SK-N-SH (cell line): ENCODE measurements around the gene ZSCAN22. TPM values are rescaled to one million over a fixed set of nuclear protein-coding genes. Genes with fewer than 3 reads are reported as not detected.

ENCODE experiments used
- CTCF ChIA-PET: fragments of 300-600, 350-600 bp; formaldehyde crosslinking; extraction: SDS; loops from one replicate; lab custom pipeline; 2021; lab: Yijun Ruan, JAX
- POLR2A ChIA-PET: fragments of 350-600 bp; sonication (Branson Sonifier 250); formaldehyde crosslinking; extraction: SDS; loops from one replicate; lab custom pipeline; 2020; ENCODE audit warnings: antibody characterized with exemption, inconsistent platforms; lab: Yijun Ruan, JAX
- DNase-seq: peaks from one replicate; pipeline ENCODE4 v3.0.0; 2012
- H2AFZ ChIP-seq: fragments of 200-600 bp; sonication (generic); 2 replicates; pipeline ENCODE4 v1.8.1; 2016; ENCODE audit warnings: antibody characterized with exemption, mild to moderate bottlenecking, low read depth
- H3F3A ChIP-seq: fragments of 200-600 bp; sonication (generic); replicated peaks from 2 replicates; pipeline ENCODE3; 2016; ENCODE audit warnings: antibody characterized with exemption, mild to moderate bottlenecking; ENCODE audit not compliant: insufficient read depth
- H3K27ac ChIP-seq, 2 experiments: fragments of 200-500 bp in 1 of 2; fragments of 200-600 bp in 1 of 2; sonication (Bioruptor generic) in 1 of 2; sonication (generic), shearing (Covaris generic) in 1 of 2; 2 replicates each; pipeline versions ENCODE4 v1.5.1 to v1.6.1; 2014 to 2016; ENCODE audit warnings: low read depth in 2 of 2, inconsistent platforms in 1 of 2, low read length in 1 of 2, mild to moderate bottlenecking in 1 of 2, mixed read lengths in 1 of 2
- H3K27me3 ChIP-seq: fragments of 200-600 bp; sonication (generic), shearing (Covaris generic); 2 replicates; pipeline ENCODE4 v1.6.1; 2016; ENCODE audit warnings: mixed run types; ENCODE audit not compliant: insufficient read depth
- H3K36me3 ChIP-seq, 2 experiments: fragments of 200-500 bp in 1 of 2; fragments of 200-600 bp in 1 of 2; sonication (Bioruptor generic) in 1 of 2; sonication (generic) in 1 of 2; replicated peaks in 1 of 2; 2 replicates each; pipeline versions ENCODE3 to v1.5.1; 2014 to 2016; ENCODE audit warnings: low read length in 1 of 2, mild to moderate bottlenecking in 1 of 2; ENCODE audit not compliant: insufficient read depth in 2 of 2, control insufficient read depth in 1 of 2
- H3K4me1 ChIP-seq, 2 experiments: fragments of 200-500 bp in 1 of 2; fragments of 200-600 bp in 1 of 2; sonication (Bioruptor generic) in 1 of 2; sonication (generic), shearing (Covaris generic) in 1 of 2; 2 replicates each; pipeline versions ENCODE4 v1.5.1 to v1.6.1; 2014 to 2016; ENCODE audit warnings: low read depth in 1 of 2, low read length in 1 of 2, mixed run types in 1 of 2; ENCODE audit not compliant: insufficient read depth in 2 of 2, control insufficient read depth in 1 of 2
- H3K4me2 ChIP-seq: fragments of 200-600 bp; sonication (generic), shearing (Covaris generic); 2 replicates; pipeline ENCODE4 v1.6.1; 2017; ENCODE audit warnings: mixed run types
- H3K4me3 ChIP-seq, 2 experiments: fragments of 200-500 bp in 1 of 2; fragments of 200-600 bp in 1 of 2; sonication (Bioruptor generic) in 1 of 2; sonication (generic), shearing (Covaris generic) in 1 of 2; 2 replicates each; pipeline versions ENCODE4 v1.5.1 to v1.8.1; 2014 to 2016; ENCODE audit warnings: low read depth in 2 of 2, inconsistent platforms in 1 of 2, low read length in 1 of 2, mild to moderate bottlenecking in 1 of 2, mixed read lengths in 1 of 2, moderate library complexity in 1 of 2
- H3K79me2 ChIP-seq: fragments of 200-600 bp; sonication (generic); 2 replicates; pipeline ENCODE4 v1.8.1; 2017; ENCODE audit warnings: mild to moderate bottlenecking; ENCODE audit not compliant: insufficient read depth
- H3K9ac ChIP-seq: fragments of 200-600 bp; sonication (generic); 2 replicates; pipeline ENCODE4 v1.6.1; 2017; ENCODE audit warnings: mixed run types
- H3K9me2 ChIP-seq: fragments of 200-600 bp; sonication (generic); 2 replicates; pipeline ENCODE4 v1.6.1; 2017; ENCODE audit warnings: mixed run types
- H3K9me3 ChIP-seq: fragments of 200-600 bp; sonication (generic); 2 replicates; pipeline ENCODE4 v1.6.1; 2017; ENCODE audit warnings: mixed run types, mild to moderate bottlenecking, moderate library complexity
- H4K20me1 ChIP-seq: fragments of 200-600 bp; sonication (generic); 2 replicates; pipeline ENCODE4 v1.6.1; 2017; ENCODE audit warnings: mild to moderate bottlenecking, mixed run types; ENCODE audit not compliant: insufficient read depth
- FOSL2 ChIP-seq: IDR thresholded peaks from 2 replicates; pipeline ENCODE4 v1.4.0; 2012; ENCODE audit warnings: low read depth, mild to moderate bottlenecking, moderate library complexity, borderline replicate concordance
- MEF2A ChIP-seq: IDR thresholded peaks from 2 replicates; pipeline ENCODE4 v1.4.0; 2012; ENCODE audit warnings: low read depth, borderline replicate concordance
- NFIC ChIP-seq: IDR thresholded peaks from 2 replicates; pipeline ENCODE4 v1.4.0; 2012; ENCODE audit warnings: borderline replicate concordance
- RAD21 ChIP-seq: IDR thresholded peaks from 2 replicates; pipeline ENCODE4 v1.6.1; 2012; ENCODE audit warnings: mild to moderate bottlenecking, low read length
- RFX5 ChIP-seq: IDR thresholded peaks from 2 replicates; pipeline ENCODE4 v1.6.1; 2012; ENCODE audit warnings: mild to moderate bottlenecking, improper control_type of control experiment, low read length
- SIN3A ChIP-seq: IDR thresholded peaks from 2 replicates; pipeline ENCODE4 v1.6.1; 2012; ENCODE audit warnings: low read depth, mild to moderate bottlenecking, low read length, moderate library complexity, borderline replicate concordance
- TEAD4 ChIP-seq: IDR thresholded peaks from 2 replicates; pipeline ENCODE4 v1.4.0; 2012; ENCODE audit warnings: mild to moderate bottlenecking, borderline replicate concordance; ENCODE audit not compliant: insufficient read depth
- WGBS: methylation state at CpG from one replicate; pipeline ENCODE4 v1.1.6; 2017; ENCODE audit warnings: low lambda C conversion rate; 5-methylcytosine and 5-hydroxymethylcytosine counted together
- polyA plus RNA-seq, 3 experiments: library from polyadenylated mRNA; depleted of rRNA; stranded (reverse); fragments of >200 nt; gene quantifications; 2 replicates each; pipeline ENCODE4 v1.2.3, GENCODE V29; 2012
- TF ChIP-seq, protein P1 (sequence below): fragments of 150-350 bp; IDR thresholded peaks from 2 replicates; pipeline ENCODE4 v1.6.1; 2017; ENCODE audit warnings: antibody characterized with exemption, low read length, low read depth, borderline replicate concordance
- TF ChIP-seq, protein P2 (sequence below): IDR thresholded peaks from 2 replicates; pipeline ENCODE4 v1.6.1; 2012; ENCODE audit warnings: mild to moderate bottlenecking, low read depth, low read length, moderate library complexity

ZSCAN22 gene
- polyA plus RNA-seq, 1 of the 3 experiments (the other 2 are of a cell fraction) = 2.3 TPM

DNA sequence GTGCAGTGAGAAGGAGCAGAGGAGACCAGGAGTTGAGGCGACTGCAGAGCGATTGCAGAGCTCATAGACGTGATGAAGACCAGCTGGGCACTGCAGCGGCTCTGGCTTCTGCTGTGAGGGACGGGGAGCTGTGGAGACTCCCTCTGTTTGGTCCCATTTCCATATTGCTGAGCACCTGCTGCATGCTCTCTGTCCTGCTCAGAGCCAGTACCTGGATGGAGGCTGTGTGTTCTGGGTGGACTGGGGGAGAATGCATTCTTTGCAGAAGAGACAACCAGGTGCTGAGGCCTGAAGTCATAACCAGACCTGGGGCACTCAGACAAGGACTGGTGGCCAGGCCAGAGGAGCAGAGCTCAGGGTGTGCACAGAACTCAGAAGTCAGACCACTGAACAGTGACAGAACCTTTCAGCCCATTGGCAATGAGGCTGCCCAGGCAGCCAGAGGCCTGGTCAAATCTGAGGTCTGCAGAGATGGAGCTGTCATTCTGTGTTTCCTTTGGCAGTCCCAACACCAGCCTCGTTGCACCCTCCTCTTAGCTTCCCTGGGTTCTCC lies 27.8 kb downstream of the ZSCAN22 start:
- peaks cover 2% of the 10 kb centered on the region in 2 experiments for H3K36me3 ChIP-seq
- DNase-seq = no peak
- H3K4me1 ChIP-seq = no peaks in the 10 kb centered on the region
- H3K4me2 ChIP-seq = no peak overlapping the region
- peaks cover 11% of the 10 kb centered on the region for H3K79me2 ChIP-seq
- no peak overlapping the region for H3K9ac ChIP-seq
- no peak overlapping the region for H3K4me3 ChIP-seq
- 84% methylated on average over 6 of the region's 6 CpGs for WGBS
- CTCF ChIA-PET = interaction anchor here (1.0 kb wide), 1 partner anchor 8 kb away, joined by 3 read pairs; the partner anchor contains the start of gene ZNF497
- no peaks in the 10 kb centered on the region for H3K9me2 ChIP-seq
- no peaks in the 10 kb centered on the region for H3K9me3 ChIP-seq
- H4K20me1 ChIP-seq = no peaks in the 10 kb centered on the region
- H3F3A ChIP-seq = no peaks in the 10 kb centered on the region
- POLR2A ChIA-PET = interaction anchor here (1.4 to 3.6 kb wide), 2 partner anchors 8 kb away, joined by 3 to 18 read pairs; partner anchors contain the start of gene ZNF497
- H3K27me3 ChIP-seq = no peaks in the 10 kb centered on the region
- TF ChIP-seq SIN3A (no peak), NFIC (no peak), TEAD4 (no peak), RAD21 (no peak)
- no peak overlapping the region for H2AFZ ChIP-seq
- H3K27ac ChIP-seq = no peak overlapping the region

DNA sequence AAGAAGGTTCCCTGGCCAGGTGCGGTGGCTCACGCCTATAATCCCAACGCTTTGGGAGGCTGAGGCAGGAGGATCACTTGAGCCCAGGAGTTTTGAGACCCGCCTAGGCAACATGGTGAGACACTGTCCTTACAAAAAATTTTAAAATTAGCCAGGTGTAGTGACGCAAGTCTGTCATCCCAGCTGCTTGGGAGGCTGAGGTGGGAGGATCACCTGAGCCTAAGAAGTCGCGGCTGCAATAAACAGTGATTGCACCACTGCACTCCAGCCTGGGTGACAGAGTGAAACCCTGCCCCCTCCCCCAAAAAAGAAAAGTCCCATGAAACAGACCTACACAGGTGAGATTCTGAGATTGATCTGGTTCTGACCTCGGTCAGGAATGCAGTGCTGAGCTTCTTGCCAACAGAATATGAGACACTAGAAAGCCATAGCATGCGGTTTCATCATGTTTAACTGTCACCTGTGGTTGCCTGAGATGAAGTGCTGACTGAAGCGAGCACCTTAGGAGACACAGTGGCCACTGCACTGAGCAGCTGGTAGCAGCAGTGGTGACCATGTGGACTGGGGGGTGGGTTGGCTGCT lies 28.5 kb downstream of the ZSCAN22 start:
- CTCF ChIA-PET = no interaction called here
- Histone ChIP-seq H3K9me2 (no peaks in the 10 kb centered on the region), H3K36me3 (peaks cover 0 to 2% of the 10 kb centered on the region in 2 experiments), H3K4me1 (no peaks in the 10 kb centered on the region), H2AFZ (no peak overlapping the region), H3K4me3 (no peak overlapping the region), H3K9ac (no peak overlapping the region), H3K27me3 (no peaks in the 10 kb centered on the region), H3K9me3 (no peaks in the 10 kb centered on the region), H3F3A (peaks cover 5% of the 10 kb centered on the region), H3K27ac (no peak overlapping the region), H3K79me2 (peaks cover 4% of the 10 kb centered on the region; the same call in 1 of the 2 replicates), H3K4me2 (no peak overlapping the region), H4K20me1 (no peaks in the 10 kb centered on the region)
- no peak for DNase-seq
- POLR2A ChIA-PET = interaction anchor here (1.4 to 3.6 kb wide), 2 partner anchors 7 to 9 kb away, joined by 3 to 18 read pairs; partner anchors contain the start of gene ZNF497
- TF ChIP-seq MEF2A (no peak), RFX5 (no peak), FOSL2 (no peak)
- TF ChIP-seq, protein P1, sequence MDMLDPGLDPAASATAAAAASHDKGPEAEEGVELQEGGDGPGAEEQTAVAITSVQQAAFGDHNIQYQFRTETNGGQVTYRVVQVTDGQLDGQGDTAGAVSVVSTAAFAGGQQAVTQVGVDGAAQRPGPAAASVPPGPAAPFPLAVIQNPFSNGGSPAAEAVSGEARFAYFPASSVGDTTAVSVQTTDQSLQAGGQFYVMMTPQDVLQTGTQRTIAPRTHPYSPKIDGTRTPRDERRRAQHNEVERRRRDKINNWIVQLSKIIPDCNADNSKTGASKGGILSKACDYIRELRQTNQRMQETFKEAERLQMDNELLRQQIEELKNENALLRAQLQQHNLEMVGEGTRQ = no peak
- TF ChIP-seq, protein P2, sequence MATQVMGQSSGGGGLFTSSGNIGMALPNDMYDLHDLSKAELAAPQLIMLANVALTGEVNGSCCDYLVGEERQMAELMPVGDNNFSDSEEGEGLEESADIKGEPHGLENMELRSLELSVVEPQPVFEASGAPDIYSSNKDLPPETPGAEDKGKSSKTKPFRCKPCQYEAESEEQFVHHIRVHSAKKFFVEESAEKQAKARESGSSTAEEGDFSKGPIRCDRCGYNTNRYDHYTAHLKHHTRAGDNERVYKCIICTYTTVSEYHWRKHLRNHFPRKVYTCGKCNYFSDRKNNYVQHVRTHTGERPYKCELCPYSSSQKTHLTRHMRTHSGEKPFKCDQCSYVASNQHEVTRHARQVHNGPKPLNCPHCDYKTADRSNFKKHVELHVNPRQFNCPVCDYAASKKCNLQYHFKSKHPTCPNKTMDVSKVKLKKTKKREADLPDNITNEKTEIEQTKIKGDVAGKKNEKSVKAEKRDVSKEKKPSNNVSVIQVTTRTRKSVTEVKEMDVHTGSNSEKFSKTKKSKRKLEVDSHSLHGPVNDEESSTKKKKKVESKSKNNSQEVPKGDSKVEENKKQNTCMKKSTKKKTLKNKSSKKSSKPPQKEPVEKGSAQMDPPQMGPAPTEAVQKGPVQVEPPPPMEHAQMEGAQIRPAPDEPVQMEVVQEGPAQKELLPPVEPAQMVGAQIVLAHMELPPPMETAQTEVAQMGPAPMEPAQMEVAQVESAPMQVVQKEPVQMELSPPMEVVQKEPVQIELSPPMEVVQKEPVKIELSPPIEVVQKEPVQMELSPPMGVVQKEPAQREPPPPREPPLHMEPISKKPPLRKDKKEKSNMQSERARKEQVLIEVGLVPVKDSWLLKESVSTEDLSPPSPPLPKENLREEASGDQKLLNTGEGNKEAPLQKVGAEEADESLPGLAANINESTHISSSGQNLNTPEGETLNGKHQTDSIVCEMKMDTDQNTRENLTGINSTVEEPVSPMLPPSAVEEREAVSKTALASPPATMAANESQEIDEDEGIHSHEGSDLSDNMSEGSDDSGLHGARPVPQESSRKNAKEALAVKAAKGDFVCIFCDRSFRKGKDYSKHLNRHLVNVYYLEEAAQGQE = no peak
- 97% methylated on average over 9 of the region's 10 CpGs for WGBS
